PC-3 (cell line): ENCODE results near the gene TRIM52. TPM values are rescaled to one million over a fixed set of nuclear protein-coding genes. Genes with fewer than 3 reads are reported as not detected.

ENCODE experiments used
- ATAC-seq: fragments of 200-7000 bp; cut with Tn5 transposase; 2 replicates; pipeline ENCODE4 v1.9.1; 2020; ENCODE audit warnings: mild to moderate bottlenecking, moderate library complexity
- BruUV-seq: library from RNA; stranded (reverse); fragments of 400-500 nt; replicated peaks from 2 replicates; lab custom pipeline; 2021; lab: Mats Ljungman, UMichigan
- CTCF ChIA-PET: fragments of 300-600 bp; sonication (Branson Sonifier 250); formaldehyde crosslinking; loops from one replicate; lab custom pipeline; 2022; ENCODE audit warnings: antibody characterized with exemption; lab: Charles Lee
- POLR2A ChIA-PET: fragments of 300-600 bp; sonication (Branson Sonifier 250); formaldehyde crosslinking; loops from one replicate; lab custom pipeline; 2022; ENCODE audit warnings: antibody characterized with exemption; ENCODE audit not compliant: unreplicated experiment; lab: Charles Lee
- DNase-seq: peaks from one replicate; pipeline ENCODE4 v3.0.0-alpha.2; 2015
- H2AFZ ChIP-seq: fragments of 300-600 bp; sonication (generic); 2 replicates; pipeline ENCODE4 v1.6.0; 2016; ENCODE audit warnings: antibody characterized with exemption, low read length
- H3F3A ChIP-seq: fragments of 300-600 bp; sonication (generic); one replicate; pipeline ENCODE4 v1.6.0; 2017; ENCODE audit warnings: antibody characterized with exemption, low read length, control low read depth, mild to moderate bottlenecking; ENCODE audit not compliant: unreplicated experiment
- H3K27ac ChIP-seq: fragments of 300-600 bp; sonication (generic); 2 replicates; pipeline ENCODE4 v1.5.1; 2016; ENCODE audit warnings: mild to moderate bottlenecking, low read length
- H3K27me3 ChIP-seq: fragments of 300-600 bp; sonication (generic); 2 replicates; pipeline ENCODE4 v1.6.1; 2016; ENCODE audit warnings: low read length, mixed read lengths
- H3K36me3 ChIP-seq: fragments of 300-600 bp; sonication (generic); 2 replicates; pipeline ENCODE4 v1.6.1; 2016; ENCODE audit warnings: low read depth, mixed run types, low read length, mixed read lengths
- H3K4me1 ChIP-seq: fragments of 300-600 bp; sonication (generic); 2 replicates; pipeline ENCODE4 v1.5.1; 2016; ENCODE audit warnings: low read length; ENCODE audit not compliant: insufficient read depth
- H3K4me2 ChIP-seq: fragments of 300-600 bp; sonication (generic); 2 replicates; pipeline ENCODE4 v1.6.0; 2016; ENCODE audit warnings: low read length
- H3K4me3 ChIP-seq: fragments of 300-600 bp; sonication (generic); 2 replicates; pipeline ENCODE4 v1.5.1; 2016; ENCODE audit warnings: mild to moderate bottlenecking, low read length, mixed read lengths
- H3K79me2 ChIP-seq: fragments of 300-600 bp; sonication (generic); 2 replicates; pipeline ENCODE4 v1.6.1; 2017; ENCODE audit warnings: low read length, mixed read lengths
- H3K9ac ChIP-seq: fragments of 300-600 bp; sonication (generic); 2 replicates; pipeline ENCODE4 v1.6.0; 2016; ENCODE audit warnings: mild to moderate bottlenecking, low read length
- H3K9me2 ChIP-seq: fragments of 300-600 bp; sonication (generic); replicated peaks from 2 replicates; pipeline ENCODE4 v1.6.1; 2016; ENCODE audit warnings: mixed run types, low read length, mixed read lengths
- H3K9me3 ChIP-seq: fragments of 300-600 bp; sonication (generic); 2 replicates; pipeline ENCODE4 v1.6.1; 2016; ENCODE audit warnings: low read length, mixed read lengths
- H4K20me1 ChIP-seq: fragments of 300-600 bp; sonication (generic); 2 replicates; pipeline ENCODE4 v1.6.1; 2016; ENCODE audit warnings: low read length, mixed read lengths
- EZH2 ChIP-seq: fragments of 300-600 bp; sonication (generic); IDR thresholded peaks from one replicate; pipeline ENCODE4 v1.6.1; 2017; ENCODE audit warnings: antibody characterized with exemption, mild to moderate bottlenecking, low read length; ENCODE audit not compliant: unreplicated experiment
- EZH2phosphoT487 ChIP-seq: fragments of 300-600 bp; sonication (generic); IDR thresholded peaks from 2 replicates; pipeline ENCODE4 v1.6.1; 2018; ENCODE audit warnings: mild to moderate bottlenecking, antibody characterized with exemption, low read length, borderline replicate concordance
- intact Hi-C: fragments of 100-400 bp; cut with micrococcal nuclease; formaldehyde crosslinking; loops from 2 replicates; pipeline ENCODE4 v1.9.0; 2023
- total RNA-seq: library from RNA; depleted of rRNA; stranded (reverse); fragments of >200 nt; gene quantifications from 2 replicates; pipeline ENCODE4 v1.2.3, GENCODE V29; 2014
- TF ChIP-seq, protein P1 (sequence below): fragments of 300-600 bp; sonication (generic); conservative IDR thresholded peaks from 2 replicates; pipeline ENCODE4 v1.5.1; 2017; ENCODE audit warnings: antibody characterized with exemption, low read depth, mild to moderate bottlenecking, low read length

TRIM52 gene
- total RNA-seq, 1 experiment from 2014 or later = 4.4 TPM

DNA sequence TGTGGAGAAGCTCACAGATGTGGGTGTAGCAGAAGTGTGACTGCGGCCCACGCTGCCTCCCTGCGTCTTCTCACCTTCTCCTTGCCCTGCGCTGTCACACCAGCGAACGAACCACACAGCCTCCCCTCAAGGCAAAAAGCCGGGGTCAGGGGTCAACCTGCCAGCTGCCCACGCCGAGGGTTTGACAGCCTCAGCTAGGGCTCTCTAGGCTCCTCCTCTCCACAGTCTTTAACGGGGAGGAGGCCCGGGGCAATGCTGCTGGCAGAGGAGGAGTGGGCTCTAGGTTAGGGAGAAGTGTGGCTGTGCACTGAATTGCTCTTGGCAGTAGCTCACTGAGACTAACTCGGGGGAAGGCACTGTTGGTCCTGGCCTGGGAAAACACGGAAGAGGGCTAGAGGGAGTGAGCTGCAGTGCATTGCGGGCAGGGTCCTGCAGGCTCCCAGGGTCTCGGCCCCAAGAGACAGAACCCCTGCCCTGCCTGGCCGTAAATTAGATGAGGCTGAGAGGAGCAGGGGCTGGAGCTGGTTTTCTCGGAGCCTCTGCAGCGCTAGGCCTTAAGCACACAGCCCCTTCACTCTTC, 4.2 kb upstream of the TRIM52 start:
- Histone ChIP-seq H3F3A (no peaks in the 10 kb centered on the region), H3K4me1 (no peaks in the 10 kb centered on the region), H3K27ac (no peak overlapping the region), H3K9ac (no peak overlapping the region), H3K4me3 (no peak overlapping the region), H3K27me3 (no peaks in the 10 kb centered on the region), H3K4me2 (no peak overlapping the region), H3K9me3 (no peaks in the 10 kb centered on the region), H4K20me1 (no peaks in the 10 kb centered on the region), H3K9me2 (no peaks in the 10 kb centered on the region), H3K79me2 (peaks cover 16% of the 10 kb centered on the region), H3K36me3 (no peaks in the 10 kb centered on the region), H2AFZ (no peak overlapping the region)
- BruUV-seq = no TSS peak
- intact Hi-C loops = no loop called here
- TF ChIP-seq EZH2 (no peak), EZH2phosphoT487 (no peak)
- TF ChIP-seq, protein P1, sequence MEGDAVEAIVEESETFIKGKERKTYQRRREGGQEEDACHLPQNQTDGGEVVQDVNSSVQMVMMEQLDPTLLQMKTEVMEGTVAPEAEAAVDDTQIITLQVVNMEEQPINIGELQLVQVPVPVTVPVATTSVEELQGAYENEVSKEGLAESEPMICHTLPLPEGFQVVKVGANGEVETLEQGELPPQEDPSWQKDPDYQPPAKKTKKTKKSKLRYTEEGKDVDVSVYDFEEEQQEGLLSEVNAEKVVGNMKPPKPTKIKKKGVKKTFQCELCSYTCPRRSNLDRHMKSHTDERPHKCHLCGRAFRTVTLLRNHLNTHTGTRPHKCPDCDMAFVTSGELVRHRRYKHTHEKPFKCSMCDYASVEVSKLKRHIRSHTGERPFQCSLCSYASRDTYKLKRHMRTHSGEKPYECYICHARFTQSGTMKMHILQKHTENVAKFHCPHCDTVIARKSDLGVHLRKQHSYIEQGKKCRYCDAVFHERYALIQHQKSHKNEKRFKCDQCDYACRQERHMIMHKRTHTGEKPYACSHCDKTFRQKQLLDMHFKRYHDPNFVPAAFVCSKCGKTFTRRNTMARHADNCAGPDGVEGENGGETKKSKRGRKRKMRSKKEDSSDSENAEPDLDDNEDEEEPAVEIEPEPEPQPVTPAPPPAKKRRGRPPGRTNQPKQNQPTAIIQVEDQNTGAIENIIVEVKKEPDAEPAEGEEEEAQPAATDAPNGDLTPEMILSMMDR = no peak
- CTCF ChIA-PET = no interaction called here
- no peak for DNase-seq
- ATAC-seq = no peak
- POLR2A ChIA-PET = interaction anchor here (0.6 kb wide), 1 partner anchor 42 kb away, joined by 14 read pairs; no protein-coding TSS in a partner anchor

- no TSS peak for BruUV-seq
- POLR2A ChIA-PET = no interaction called here
- H3K27ac ChIP-seq = no peak overlapping the region
- no peaks in the 10 kb centered on the region for H3F3A ChIP-seq
- H2AFZ ChIP-seq = no peak overlapping the region
- CTCF ChIA-PET = no interaction called here
- no peak for DNase-seq
- no peak for TF ChIP-seq EZH2
- H3K9me2 ChIP-seq = no peaks in the 10 kb centered on the region
- H3K27me3 ChIP-seq = no peaks in the 10 kb centered on the region
- H3K4me2 ChIP-seq = no peak overlapping the region
- H3K36me3 ChIP-seq = no peaks in the 10 kb centered on the region
- H3K4me1 ChIP-seq = no peaks in the 10 kb centered on the region; the same call in 1 of the 2 replicates
- no peaks in the 10 kb centered on the region for H3K9me3 ChIP-seq
- intact Hi-C loops = loop anchor here (5.0 kb wide), 1 partner anchor 81 kb away; no protein-coding TSS in a partner anchor
- no peak for ATAC-seq
- peaks cover 32% of the 10 kb centered on the region for H3K79me2 ChIP-seq
- no peak overlapping the region for H3K4me3 ChIP-seq
- no peak overlapping the region for H3K9ac ChIP-seq
- peaks cover 13% of the 10 kb centered on the region for H4K20me1 ChIP-seq
These were observed 2.7 kb upstream of the TRIM52 start for GRCh38 chr5:181263633-181264032.

DNA sequence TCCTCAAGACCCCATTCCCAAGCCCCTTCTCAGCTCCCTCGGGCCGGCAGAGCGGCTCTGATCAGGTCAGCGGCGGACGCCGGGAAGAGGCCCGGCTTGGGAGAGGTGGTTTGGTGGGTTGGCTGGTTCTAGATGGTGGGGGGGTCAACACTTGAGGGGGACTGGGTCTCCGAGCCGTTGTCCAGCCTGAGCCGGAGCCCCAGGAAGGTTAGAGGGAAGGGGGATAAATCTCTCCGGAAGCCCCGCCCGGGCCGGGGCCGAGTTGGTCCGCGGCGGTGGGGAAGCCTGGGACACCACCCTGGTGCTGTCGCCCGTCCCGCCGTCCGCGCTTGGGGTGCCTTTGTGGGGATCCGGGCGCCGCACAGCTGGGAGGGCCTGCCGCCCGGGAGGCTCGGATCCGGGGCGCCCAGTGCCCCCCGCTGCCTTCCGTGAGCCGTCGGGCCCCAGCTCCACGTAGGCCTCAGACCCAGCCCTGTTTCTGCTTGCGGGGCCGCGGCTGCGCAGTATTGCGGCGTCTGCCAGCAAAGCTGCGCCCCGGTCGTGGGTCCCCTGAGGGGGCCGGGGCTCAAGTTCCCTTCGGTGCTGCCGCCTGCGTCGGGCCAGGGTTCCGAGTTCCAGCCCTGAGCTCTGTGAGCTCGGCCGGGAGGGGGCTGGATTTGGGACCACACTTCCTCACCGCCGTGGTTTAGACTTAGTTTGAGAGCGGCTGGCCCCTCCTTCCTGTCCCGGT, 542 bp upstream of the TRIM52 start:
- Histone ChIP-seq H3K27ac (peak overlapping the region; percentile 84), H3K27me3 (no peaks in the 10 kb centered on the region), H3K4me1 (peaks cover 4% of the 10 kb centered on the region; the same call in 1 of the 2 replicates), H3K36me3 (no peaks in the 10 kb centered on the region; the same call in 1 of the 2 replicates), H3K9me3 (no peaks in the 10 kb centered on the region), H3F3A (no peaks in the 10 kb centered on the region), H4K20me1 (peaks cover 27% of the 10 kb centered on the region), H2AFZ (peak overlapping the region; percentile 97), H3K4me3 (peak overlapping the region; percentile 87), H3K4me2 (peak overlapping the region; percentile 98), H3K9me2 (no peaks in the 10 kb centered on the region), H3K9ac (peak overlapping the region; percentile 100), H3K79me2 (peaks cover 53% of the 10 kb centered on the region)
- CTCF ChIA-PET = interaction anchor here (0.6 to 1.1 kb wide), 2 partner anchors 15 to 18 kb away, joined by 3 to 11 read pairs; partner anchors contain the start of gene RACK1
- DNase-seq (peak; percentile 54), ATAC-seq (peak; percentile 52)
- intact Hi-C loops = loop anchor here (1.0 to 5.0 kb wide), 2 partner anchors 38 to 79 kb away; partner anchors contain the start of gene TRIM41
- POLR2A ChIA-PET = interaction anchor here (0.6 kb wide), 1 partner anchor 23 kb away, joined by 3 read pairs; no protein-coding TSS in a partner anchor
- TF ChIP-seq, protein P1 = no peak
- TF ChIP-seq EZH2 = no peak
- no peak for TF ChIP-seq EZH2phosphoT487
- no TSS peak for BruUV-seq
